Duodenal mucosa (tissue), 2 donors: Measurements from ENCODE around the gene PLXNA4.
"Not testable (repeated sequence)": the region's sequence is repeated elsewhere in the genome, so short reads cannot be mapped to it uniquely, and the experiment has no call there.

Experiments used
- H3K27ac ChIP-seq: one replicate; pipeline ENCODE4 v1.7.0; 2013; ENCODE audit warnings: low read depth, low read length
- H3K27me3 ChIP-seq, 2 donors: one replicate each; pipeline ENCODE4 v1.7.0; 2013; ENCODE audit warnings: low read length in 2 of 2, control low read depth in 1 of 2; ENCODE audit not compliant: insufficient read depth in 2 of 2, control insufficient read depth in 1 of 2
- H3K36me3 ChIP-seq, 2 donors: one replicate each; pipeline ENCODE4 v1.7.0; 2013; ENCODE audit warnings: low read length in 2 of 2, control low read depth in 1 of 2; ENCODE audit not compliant: insufficient read depth in 2 of 2, control insufficient read depth in 1 of 2
- H3K4me1 ChIP-seq, 2 donors: one replicate each; pipeline ENCODE4 v1.7.0; 2013; ENCODE audit warnings: low read length in 2 of 2, control low read depth in 1 of 2; ENCODE audit not compliant: insufficient read depth in 2 of 2, control insufficient read depth in 1 of 2
- H3K4me3 ChIP-seq, 2 donors: one replicate each; pipeline ENCODE4 v1.7.0; 2013; ENCODE audit warnings: low read length in 2 of 2, low read depth in 1 of 2
- H3K9ac ChIP-seq, 2 donors: one replicate each; pipeline ENCODE4 v1.7.0; 2013; ENCODE audit warnings: low read length in 2 of 2, low read depth in 1 of 2
- H3K9me3 ChIP-seq, 2 donors: one replicate each; pipeline ENCODE4 v1.7.0; 2013; ENCODE audit warnings: low read length in 2 of 2, control low read depth in 1 of 2; ENCODE audit not compliant: control insufficient read depth in 1 of 2

The PLXNA4 gene

GRCh38 chr7:132610995-132611394 lies 34.7 kb upstream of the PLXNA4 start:
- peaks cover 0 to 3% of the 10 kb centered on the region in 2 donors for H3K27me3 ChIP-seq
- no peaks in the 10 kb centered on the region for H3K4me1 ChIP-seq
- H3K27ac ChIP-seq, result no peak overlapping the region
- H3K9ac ChIP-seq, result no peak overlapping the region
- H3K4me3 ChIP-seq, result no peak overlapping the region
- no peaks in the 10 kb centered on the region for H3K9me3 ChIP-seq
- H3K36me3 ChIP-seq, result no peaks in the 10 kb centered on the region

- no peaks in the 10 kb centered on the region for H3K27me3 ChIP-seq
- H3K4me1 ChIP-seq, result no peaks in the 10 kb centered on the region
- no peak overlapping the region for H3K4me3 ChIP-seq
- H3K9ac ChIP-seq, result no peak overlapping the region
- no peak overlapping the region for H3K27ac ChIP-seq
- H3K36me3 ChIP-seq, result no peaks in the 10 kb centered on the region
- no peaks in the 10 kb centered on the region for H3K9me3 ChIP-seq
Observed at GRCh38 chr7:132609906-132610520, 33.7 kb upstream of the PLXNA4 start.

- Histone ChIP-seq H3K4me1 (no peaks in the 10 kb centered on the region), H3K4me3 (no peak overlapping the region), H3K9me3 (no peaks in the 10 kb centered on the region), H3K36me3 (no peaks in the 10 kb centered on the region), H3K27ac (no peak overlapping the region), H3K9ac (no peak overlapping the region), H3K27me3 (no peaks in the 10 kb centered on the region)
Observed at GRCh38 chr7:132609222-132609621, 33.0 kb upstream of the PLXNA4 start.

- Histone ChIP-seq H3K27ac (no peak overlapping the region), H3K4me1 (no peaks in the 10 kb centered on the region), H3K36me3 (no peaks in the 10 kb centered on the region), H3K9me3 (no peaks in the 10 kb centered on the region), H3K27me3 (no peaks in the 10 kb centered on the region), H3K4me3 (no peak overlapping the region), H3K9ac (no peak overlapping the region)
Observed at GRCh38 chr7:132608523-132608922, 32.3 kb upstream of the PLXNA4 start.

- H3K36me3 ChIP-seq, result no peaks in the 10 kb centered on the region
- H3K9ac ChIP-seq, result no peak overlapping the region
- no peak overlapping the region for H3K27ac ChIP-seq
- no peak overlapping the region for H3K4me3 ChIP-seq
- H3K27me3 ChIP-seq, result no peaks in the 10 kb centered on the region
- H3K4me1 ChIP-seq, result no peaks in the 10 kb centered on the region
- no peaks in the 10 kb centered on the region for H3K9me3 ChIP-seq
Observed at GRCh38 chr7:132607656-132608055, 31.4 kb upstream of the PLXNA4 start.

- H3K4me1 ChIP-seq, result no peaks in the 10 kb centered on the region
- H3K27ac ChIP-seq, result no peak overlapping the region
- H3K9me3 ChIP-seq, result no peaks in the 10 kb centered on the region
- H3K4me3 ChIP-seq, result no peak overlapping the region
- H3K36me3 ChIP-seq, result no peaks in the 10 kb centered on the region
- no peaks in the 10 kb centered on the region for H3K27me3 ChIP-seq
- no peak overlapping the region for H3K9ac ChIP-seq
Observed at GRCh38 chr7:132604121-132604520, 27.9 kb upstream of the PLXNA4 start.

GRCh38 chr7:132603220-132603833 lies 27.1 kb upstream of the PLXNA4 start:
- Histone ChIP-seq H3K9me3 (no peaks in the 10 kb centered on the region), H3K4me1 (no peaks in the 10 kb centered on the region), H3K9ac (no peak overlapping the region), H3K27ac (no peak overlapping the region), H3K36me3 (no peaks in the 10 kb centered on the region), H3K27me3 (no peaks in the 10 kb centered on the region), H3K4me3 (no peak overlapping the region)

GRCh38 chr7:132601783-132602182 lies 25.5 kb upstream of the PLXNA4 start:
- Histone ChIP-seq H3K4me3 (no peak overlapping the region), H3K9me3 (no peaks in the 10 kb centered on the region), H3K36me3 (no peaks in the 10 kb centered on the region), H3K27me3 (no peaks in the 10 kb centered on the region), H3K4me1 (no peaks in the 10 kb centered on the region), H3K27ac (no peak overlapping the region), H3K9ac (no peak overlapping the region)

GRCh38 chr7:132596588-132596987 lies 20.3 kb upstream of the PLXNA4 start:
- Histone ChIP-seq H3K36me3 (no peaks in the 10 kb centered on the region), H3K9ac (no peak overlapping the region), H3K9me3 (no peaks in the 10 kb centered on the region), H3K4me3 (no peak overlapping the region), H3K27me3 (no peaks in the 10 kb centered on the region), H3K4me1 (no peaks in the 10 kb centered on the region), H3K27ac (no peak overlapping the region)

- H3K9me3 ChIP-seq, H3K9ac ChIP-seq, H3K36me3 ChIP-seq, H3K4me1 ChIP-seq, H3K27me3 ChIP-seq, H3K4me3 ChIP-seq, H3K27ac ChIP-seq: not testable (repeated sequence)
Observed at GRCh38 chr7:132594741-132595140, 18.5 kb upstream of the PLXNA4 start.
